Endothelial cell of umbilical vein (primary cell): Measurements from ENCODE around the gene GALK1. TPM values are rescaled to one million over a fixed set of nuclear protein-coding genes. Genes with fewer than 3 reads are reported as not detected.

ENCODE experiments used
- BruUV-seq: library from RNA; stranded (reverse); fragments of 400-500 nt; replicated peaks from 2 replicates; lab custom pipeline; 2021; lab: Mats Ljungman, UMichigan
- CTCF ChIA-PET: fragments of 300-600, 350-600 bp; sonication (Branson Sonifier 250); formaldehyde crosslinking; loops from one replicate; lab custom pipeline; 2021; ENCODE audit warnings: antibody characterized with exemption, inconsistent platforms; lab: Charles Lee
- POLR2A ChIA-PET: fragments of 300-600, 350-600 bp; sonication (Branson Sonifier 250); formaldehyde crosslinking; loops from one replicate; lab custom pipeline; 2021; ENCODE audit warnings: antibody characterized with exemption, inconsistent platforms; lab: Charles Lee
- DNase-seq: peaks from one replicate; pipeline ENCODE4 v3.0.0-alpha.2; 2011; ENCODE audit warnings: low read depth, low spot score
- FAIRE-seq: peaks from 2 replicates; lab custom pipeline; 2011; peaks lifted over from hg19 to GRCh38; lab: Jason Lieb, UNC
- H2AFZ ChIP-seq: 2 replicates; pipeline ENCODE4 v1.6.0; 2012; ENCODE audit warnings: low read depth, low read length, control low read depth, inconsistent platforms
- H3K27ac ChIP-seq: 2 replicates; pipeline ENCODE4 v1.5.1; 2011; ENCODE audit warnings: low read depth, mild to moderate bottlenecking, control low read depth, low read length, moderate library complexity; ENCODE audit not compliant: insufficient read depth
- H3K27me3 ChIP-seq, 2 experiments: 2 replicates each; pipeline versions ENCODE4 v1.6.0 to v1.6.1; 2011; ENCODE audit warnings: low read length in 2 of 2, mixed read lengths in 1 of 2; ENCODE audit not compliant: control insufficient read depth in 2 of 2, insufficient read depth in 2 of 2
- H3K36me3 ChIP-seq, 2 experiments: 2 replicates in 1 of 2; 3 replicates in 1 of 2; pipeline ENCODE4 v1.5.1; 2011; ENCODE audit warnings: low read length in 2 of 2, mild to moderate bottlenecking in 1 of 2, moderate library complexity in 1 of 2; ENCODE audit not compliant: control insufficient read depth in 2 of 2, insufficient read depth in 2 of 2; ENCODE audit errors: extremely low read depth in 1 of 2
- H3K4me1 ChIP-seq: 3 replicates; pipeline ENCODE4 v1.5.1; 2011; ENCODE audit warnings: mild to moderate bottlenecking, low read length; ENCODE audit not compliant: control insufficient read depth, insufficient read depth; ENCODE audit errors: extremely low read depth
- H3K4me2 ChIP-seq: 2 replicates; pipeline ENCODE4 v1.6.1; 2011; ENCODE audit warnings: low read length, control low read depth, mixed read lengths; ENCODE audit not compliant: insufficient read depth
- H3K4me3 ChIP-seq, 3 experiments: fragments of 200-600 bp in 1 of 3; sonication (generic), shearing (Covaris generic) in 1 of 3; replicated peaks in 1 of 3; 2 replicates each; pipeline ENCODE4 v1.5.1; 2011 to 2016; ENCODE audit warnings: control low read depth in 3 of 3, low read length in 3 of 3, mild to moderate bottlenecking in 2 of 3, inconsistent platforms in 1 of 3, low read depth in 1 of 3, moderate library complexity in 1 of 3; ENCODE audit not compliant: insufficient read depth in 1 of 3
- H3K79me2 ChIP-seq: 2 replicates; pipeline ENCODE4 v1.6.0; 2012; ENCODE audit warnings: low read length, inconsistent platforms; ENCODE audit not compliant: control insufficient read depth, insufficient read depth
- H3K9ac ChIP-seq: replicated peaks from 2 replicates; pipeline ENCODE3; 2011; ENCODE audit warnings: low read length, control low read depth; ENCODE audit not compliant: insufficient read depth; ENCODE audit errors: extremely low read depth
- H3K9me1 ChIP-seq: replicated peaks from 3 replicates; pipeline ENCODE4 v1.6.0; 2011; ENCODE audit warnings: mild to moderate bottlenecking, low read length; ENCODE audit not compliant: control insufficient read depth, insufficient read depth; ENCODE audit errors: extremely low read depth
- H3K9me3 ChIP-seq: replicated peaks from 2 replicates; pipeline ENCODE4 v1.5.1; 2012; ENCODE audit warnings: low read length, inconsistent platforms; ENCODE audit not compliant: control insufficient read depth, insufficient read depth
- H4K20me1 ChIP-seq: replicated peaks from 2 replicates; pipeline ENCODE3; 2011; ENCODE audit warnings: mild to moderate bottlenecking, low read length; ENCODE audit not compliant: control insufficient read depth, insufficient read depth; ENCODE audit errors: extremely low read depth
- CTCF ChIP-seq, 2 donors: IDR thresholded peaks; 1 replicate in 1 of 2; 2 replicates in 1 of 2; pipeline ENCODE4 v1.5.1; 2011; ENCODE audit warnings: low read length in 2 of 2, mild to moderate bottlenecking in 2 of 2, moderate library complexity in 2 of 2, control low read depth in 1 of 2, inconsistent platforms in 1 of 2, low read depth in 1 of 2; ENCODE audit not compliant: insufficient read depth in 1 of 2; ENCODE audit errors: extremely low read depth in 1 of 2
- FOS ChIP-seq: IDR thresholded peaks from 2 replicates; pipeline ENCODE4 v1.6.1; 2011; ENCODE audit warnings: mild to moderate bottlenecking, low read length, moderate library complexity, borderline replicate concordance; ENCODE audit not compliant: insufficient read depth
- MAX ChIP-seq: IDR thresholded peaks from 2 replicates; pipeline ENCODE4 v1.6.1; 2011; ENCODE audit not compliant: insufficient read depth, insufficient read length
- MYC ChIP-seq: IDR thresholded peaks from one replicate; pipeline ENCODE4 v1.6.1; 2011; ENCODE audit warnings: mild to moderate bottlenecking, low read depth, low read length
- POLR2A ChIP-seq: IDR thresholded peaks from 2 replicates; pipeline ENCODE4 v1.6.1; 2012; ENCODE audit warnings: low read depth, mild to moderate bottlenecking, control low read depth, low read length
- POLR2AphosphoS5 ChIP-seq: IDR thresholded peaks from 2 replicates; pipeline ENCODE4 v1.6.1; 2012; ENCODE audit warnings: low read depth, mild to moderate bottlenecking, control low read depth, low read length, moderate library complexity; ENCODE audit not compliant: insufficient read depth
- dilution Hi-C: fragments of 300-500 bp; cut with MboI; formaldehyde crosslinking; loops from one replicate; pipeline ENCODE4 v1.15.0; 2019; ENCODE audit warnings: low sequenced_read_pairs; ENCODE audit not compliant: extremely low pct_ligation_motif_present
- intact Hi-C: fragments of 100-400 bp; cut with micrococcal nuclease; formaldehyde crosslinking; loops from one replicate; pipeline ENCODE4 v1.10.0; 2022
- polyA plus RNA-seq, 4 experiments: library from polyadenylated mRNA; depleted of rRNA in 3 of 4; stranded (reverse) in 3 of 4; unstranded in 1 of 4; fragments of >200 nt; gene quantifications; 2 replicates each; pipeline versions ENCODE4 v1.2.1 to v1.2.3, GENCODE V29; 2011 to 2012; ENCODE audit warnings: missing spikeins in 1 of 4
- total RNA-seq: library from RNA; stranded (reverse); gene quantifications from 2 replicates; pipeline ENCODE4 v1.2.3, GENCODE V29; 2021

GALK1 gene
- total and polyA plus RNA-seq, 2 donors (not counting 3 experiments of a cell fraction or from before 2014, with no cell fraction given) = 45.8 to 63.7 TPM

GRCh38 chr17:75736173-75736835, 28.7 kb downstream of the GALK1 start:
- CTCF ChIA-PET = interaction anchor here (2.7 to 4.2 kb wide), 2 partner anchors 11 to 57 kb away, joined by 7 to 35 read pairs; no protein-coding TSS in a partner anchor
- Histone ChIP-seq H3K9me1 (no peaks in the 10 kb centered on the region), H3K27ac (no peak overlapping the region), H4K20me1 (no peaks in the 10 kb centered on the region), H3K27me3 (no peaks in the 10 kb centered on the region), H3K9me3 (no peaks in the 10 kb centered on the region), H3K4me2 (no peak overlapping the region), H3K4me1 (no peaks in the 10 kb centered on the region), H3K79me2 (no peaks in the 10 kb centered on the region), H2AFZ (no peak overlapping the region), H3K4me3 (no peak overlapping the region), H3K36me3 (no peaks in the 10 kb centered on the region), H3K9ac (no peak overlapping the region)
- POLR2A ChIA-PET = no interaction called here
- intact Hi-C loops (no loop called here), dilution Hi-C loops (no loop called here)
- DNase-seq (no peak), FAIRE-seq (no peak)
- BruUV-seq = no TSS peak
- TF ChIP-seq FOS = no peak
- no peak for TF ChIP-seq MAX
- no peak for TF ChIP-seq POLR2AphosphoS5
- no peak for TF ChIP-seq MYC
- no peak for TF ChIP-seq POLR2A
- TF ChIP-seq CTCF (IDR thresholded peaks at IDR 0.05; ENCODE audit: extremely low read depth in 1 of 2, insufficient read depth in 1 of 2, low read depth in 1 of 2, low read length in 2 of 2) = no peak
